GM12878 (cell line): ENCODE results near the gene AMBRA1. TPM values are rescaled to one million over a fixed set of nuclear protein-coding genes. Genes with fewer than 3 reads are reported as not detected.

Experiments used
- ATAC-seq: fragments of 200-7000 bp; cut with Tn5 transposase; 3 replicates; pipeline ENCODE4 v1.9.1; 2020; ENCODE audit warnings: mild to moderate bottlenecking, moderate library complexity
- BruUV-seq: library from RNA; stranded (reverse); fragments of 400-500 nt; replicated peaks from 2 replicates; lab custom pipeline; 2021; lab: Mats Ljungman, UMichigan
- CTCF ChIA-PET: fragments of 300-600 bp; sonication (Branson Sonifier 250); formaldehyde crosslinking; extraction: SDS; loops from one replicate; lab custom pipeline; 2021; ENCODE audit warnings: inconsistent platforms; lab: Yijun Ruan, JAX
- POLR2A ChIA-PET: fragments of 350-600 bp; formaldehyde crosslinking; extraction: SDS; loops from one replicate; lab custom pipeline; 2021; ENCODE audit warnings: inconsistent platforms; lab: Charles Lee
- RAD21 ChIA-PET: fragments of 300-600 bp; sonication (Branson Sonifier 250); formaldehyde crosslinking; loops from one replicate; lab custom pipeline; 2023; ENCODE audit warnings: antibody characterized with exemption; ENCODE audit not compliant: unreplicated experiment; lab: Charles Lee
- SMC1A ChIA-PET: fragments of 300-600 bp; sonication (Branson Sonifier 250); formaldehyde crosslinking; loops from one replicate; lab custom pipeline; 2023; ENCODE audit not compliant: unreplicated experiment, uncharacterized antibody; lab: Charles Lee
- DNase-seq: peaks from one replicate; pipeline ENCODE4 v3.0.0-alpha.2; 2011; ENCODE audit warnings: low read depth, low spot score
- FAIRE-seq: peaks from 3 replicates; lab custom pipeline; 2011; peaks lifted over from hg19 to GRCh38; lab: Jason Lieb, UNC
- H2AFZ ChIP-seq: 2 replicates; pipeline ENCODE4 v1.6.0; 2011; ENCODE audit warnings: low read depth, low read length, control low read depth; ENCODE audit not compliant: control insufficient read depth
- H3K27ac ChIP-seq: 2 replicates; pipeline ENCODE4 v1.5.1; 2011; ENCODE audit warnings: control low read depth; ENCODE audit not compliant: control insufficient read depth, insufficient read depth
- H3K27me3 ChIP-seq, 2 experiments: replicated peaks in 1 of 2; 2 replicates each; pipeline versions ENCODE4 v1.6.0 to v1.6.1; 2011; ENCODE audit warnings: low read length in 1 of 2; ENCODE audit not compliant: control insufficient read depth in 2 of 2, insufficient read depth in 2 of 2
- H3K36me3 ChIP-seq, 2 experiments: 2 replicates each; pipeline ENCODE4 v1.5.1; 2011; ENCODE audit warnings: low read length in 1 of 2; ENCODE audit not compliant: control insufficient read depth in 2 of 2, insufficient read depth in 2 of 2
- H3K4me1 ChIP-seq: 2 replicates; pipeline ENCODE4 v1.6.1; 2011; ENCODE audit warnings: mild to moderate bottlenecking, low read length, moderate library complexity, mixed read lengths; ENCODE audit not compliant: control insufficient read depth, insufficient read depth
- H3K4me2 ChIP-seq: 2 replicates; pipeline ENCODE4 v1.6.0; 2011; ENCODE audit warnings: control low read depth; ENCODE audit not compliant: control insufficient read depth, insufficient read depth
- H3K4me3 ChIP-seq: fragments of 200-600 bp; sonication (generic); 2 replicates; pipeline ENCODE4 v1.5.1; 2016
- H3K79me2 ChIP-seq: 2 replicates; pipeline ENCODE4 v1.6.0; 2011; ENCODE audit warnings: low read length; ENCODE audit not compliant: control insufficient read depth, insufficient read depth
- H3K9ac ChIP-seq: 2 replicates; pipeline ENCODE4 v1.8.0; 2011; ENCODE audit warnings: low read length, control low read depth, mixed read lengths; ENCODE audit not compliant: control insufficient read depth, insufficient read depth
- H3K9me3 ChIP-seq: replicated peaks from 3 replicates; pipeline ENCODE4 v1.5.1; 2011; ENCODE audit warnings: mild to moderate bottlenecking, low read length; ENCODE audit not compliant: control insufficient read depth, insufficient read depth
- H4K20me1 ChIP-seq: 2 replicates; pipeline ENCODE4 v1.6.0; 2011; ENCODE audit not compliant: control insufficient read depth, insufficient read depth
- ATF7 ChIP-seq: fragments of 450-650 bp; IDR thresholded peaks from 2 replicates; pipeline ENCODE4 v1.6.1; 2016; ENCODE audit warnings: low read depth, mild to moderate bottlenecking
- BCL11A ChIP-seq: IDR thresholded peaks from 2 replicates; pipeline ENCODE4 v1.6.1; 2011; ENCODE audit warnings: low read depth, low read length
- BRCA1 ChIP-seq: IDR thresholded peaks from 2 replicates; pipeline ENCODE4 v1.6.1; 2011; ENCODE audit warnings: low read depth, low read length, improper control_type of control experiment
- CREB1 ChIP-seq: IDR thresholded peaks from 2 replicates; pipeline ENCODE4 v1.6.1; 2012; ENCODE audit warnings: low read depth, mild to moderate bottlenecking, inconsistent platforms
- EP300 ChIP-seq, 2 experiments: fragments of 150-350 bp in 1 of 2; IDR thresholded peaks; 2 replicates each; pipeline ENCODE4 v1.6.1; 2011 to 2012; ENCODE audit warnings: low read depth in 2 of 2, low read length in 2 of 2, borderline replicate concordance in 1 of 2, improper control_type of control experiment in 1 of 2, inconsistent platforms in 1 of 2; ENCODE audit not compliant: control insufficient read depth in 1 of 2
- NR2C1 ChIP-seq: fragments of 450-650 bp; IDR thresholded peaks from 2 replicates; pipeline ENCODE4 v1.6.1; 2017; ENCODE audit warnings: antibody characterized with exemption, mild to moderate bottlenecking, moderate library complexity
- NR2F1 ChIP-seq: fragments of 450-650 bp; conservative IDR thresholded peaks from 2 replicates; pipeline ENCODE4 v1.6.1; 2017; ENCODE audit warnings: mild to moderate bottlenecking
- NRF1 ChIP-seq: conservative IDR thresholded peaks from 2 replicates; pipeline ENCODE4 v1.6.1; 2011; ENCODE audit warnings: mild to moderate bottlenecking, low read depth, low read length, improper control_type of control experiment
- RCOR1 ChIP-seq: conservative IDR thresholded peaks from 2 replicates; pipeline ENCODE4 v1.6.1; 2012; ENCODE audit warnings: low read depth, low read length, improper control_type of control experiment
- RFX5 ChIP-seq: IDR thresholded peaks from 2 replicates; pipeline ENCODE4 v1.6.1; 2011; ENCODE audit warnings: low read depth, low read length, improper control_type of control experiment
- SMC3 ChIP-seq: IDR thresholded peaks from 2 replicates; pipeline ENCODE4 v1.6.1; 2011; ENCODE audit warnings: low read length, improper control_type of control experiment, borderline replicate concordance
- SP1 ChIP-seq: IDR thresholded peaks from one replicate; pipeline ENCODE4 v1.6.1; 2011; ENCODE audit warnings: low read depth, low read length
- TCF12 ChIP-seq: IDR thresholded peaks from 2 replicates; pipeline ENCODE4 v1.6.1; 2011; ENCODE audit warnings: low read depth, mild to moderate bottlenecking, low read length
- ZNF274 ChIP-seq: IDR thresholded peaks from one replicate; pipeline ENCODE4 v1.8.0; 2011; ENCODE audit not compliant: insufficient read length, insufficient read depth
- ZNF622 ChIP-seq: fragments of 450-650 bp; IDR thresholded peaks from 2 replicates; pipeline ENCODE4 v1.6.1; 2017; ENCODE audit warnings: mild to moderate bottlenecking, inconsistent platforms
- WGBS: methylation state at CpG from one replicate; pipeline ENCODE4 v1.1.6; 2016; ENCODE audit warnings: low lambda C conversion rate; ENCODE audit not compliant: insufficient replicate concordance, insufficient coverage; ENCODE audit errors: missing lambda C conversion rate; 5-methylcytosine and 5-hydroxymethylcytosine counted together
- in situ Hi-C: fragments of 300-500 bp; cut with MboI; formaldehyde crosslinking; loops from 9 replicates; pipeline ENCODE4 v1.14.3; 2018; ENCODE audit warnings: mixed read lengths
- intact Hi-C: fragments of 100-400 bp; cut with micrococcal nuclease; formaldehyde crosslinking; loops from one replicate; pipeline ENCODE4 v1.14.2; 2022; ENCODE audit not compliant: unreplicated experiment
- polyA plus RNA-seq, 11 experiments: library from polyadenylated mRNA; depleted of rRNA in 4 of 11; unstranded in 6 of 11; stranded (reverse) in 5 of 11; fragments of >200 nt; fragmentation: Nextera tagmentation in 4 of 11; fragmentation: Illumina TruSeq in 1 of 11; extraction: Ambion mirVana in 4 of 11; extraction: Trizol in 1 of 11; gene quantifications; 1 replicate in 1 of 11; 2 replicates in 10 of 11; pipeline versions ENCODE4 v1.2.1 to v1.2.3, GENCODE V29; 2011 to 2016; ENCODE audit warnings: inconsistent platforms in 2 of 11, missing spikeins in 2 of 11, low read depth in 1 of 11
- total RNA-seq, 4 experiments: library from RNA; depleted of rRNA in 3 of 4; stranded (reverse); fragments of >200 nt in 3 of 4; fragmentation: Illumina TruSeq in 1 of 4; extraction: Trizol in 1 of 4; gene quantifications; 2 replicates each; pipeline versions ENCODE4 v1.2.1 to v1.2.3, GENCODE V29; 2013 to 2021
- TF ChIP-seq, protein P1 (sequence below): fragments of 450-650 bp; IDR thresholded peaks from 2 replicates; pipeline ENCODE4 v1.6.1; 2018; ENCODE audit warnings: mild to moderate bottlenecking, low read depth, moderate library complexity; ENCODE audit not compliant: partially characterized antibody

AMBRA1 gene
- total and polyA plus RNA-seq, 10 of the 15 experiments (the other 5 are each of a cell fraction or from before 2014, with no cell fraction given) = 0.57 to 34.3 (median 13.7) TPM

DNA sequence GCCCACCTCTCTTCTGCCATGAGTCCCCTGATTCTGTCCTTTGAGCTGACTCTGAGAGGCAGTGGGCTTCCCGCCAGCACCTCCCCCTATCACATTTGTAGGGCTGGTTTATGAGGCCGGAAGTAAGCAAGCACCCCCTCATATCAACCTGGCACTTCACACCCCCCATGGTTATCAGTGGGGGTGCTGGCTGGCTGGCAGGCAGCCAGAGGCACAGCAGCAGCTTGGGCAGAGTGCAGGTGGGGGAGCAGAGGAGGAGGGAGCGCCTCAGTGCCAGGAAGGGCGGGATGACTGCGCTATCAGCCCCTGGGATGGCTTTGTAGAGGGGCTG is 179.4 kb downstream of the AMBRA1 start:
- no peak for DNase-seq
- Histone ChIP-seq H3K9ac (no peak overlapping the region), H3K36me3 (peaks cover 12 to 23% of the 10 kb centered on the region in 2 experiments), H3K79me2 (no peaks in the 10 kb centered on the region), H2AFZ (no peak overlapping the region), H3K27ac (no peak overlapping the region), H3K4me2 (no peak overlapping the region), H3K4me3 (no peak overlapping the region), H4K20me1 (no peaks in the 10 kb centered on the region), H3K9me3 (no peaks in the 10 kb centered on the region), H3K27me3 (no peaks in the 10 kb centered on the region), H3K4me1 (no peaks in the 10 kb centered on the region)
- intact Hi-C loops = no loop called here
- WGBS = 96% methylated on average over 5 of the region's 5 CpGs
- in situ Hi-C loops = no loop called here
- RAD21 ChIA-PET = no interaction called here
- no peak for FAIRE-seq
- POLR2A ChIA-PET = no interaction called here
- CTCF ChIA-PET = interaction anchor here (1.1 kb wide), 1 partner anchor 22 kb away, joined by 4 read pairs; no protein-coding TSS in a partner anchor
- ATAC-seq = no peak
- no TSS peak for BruUV-seq
- TF ChIP-seq ZNF274 = no peak
- TF ChIP-seq CREB1 = no peak
- no peak for TF ChIP-seq BCL11A
- no peak for TF ChIP-seq SMC3
- TF ChIP-seq TCF12 = no peak
- TF ChIP-seq NR2C1 = no peak
- no peak for TF ChIP-seq SP1
- SMC1A ChIA-PET = interaction anchor here (0.8 kb wide), 1 partner anchor 108 kb away, joined by 4 read pairs; no protein-coding TSS in a partner anchor

DNA sequence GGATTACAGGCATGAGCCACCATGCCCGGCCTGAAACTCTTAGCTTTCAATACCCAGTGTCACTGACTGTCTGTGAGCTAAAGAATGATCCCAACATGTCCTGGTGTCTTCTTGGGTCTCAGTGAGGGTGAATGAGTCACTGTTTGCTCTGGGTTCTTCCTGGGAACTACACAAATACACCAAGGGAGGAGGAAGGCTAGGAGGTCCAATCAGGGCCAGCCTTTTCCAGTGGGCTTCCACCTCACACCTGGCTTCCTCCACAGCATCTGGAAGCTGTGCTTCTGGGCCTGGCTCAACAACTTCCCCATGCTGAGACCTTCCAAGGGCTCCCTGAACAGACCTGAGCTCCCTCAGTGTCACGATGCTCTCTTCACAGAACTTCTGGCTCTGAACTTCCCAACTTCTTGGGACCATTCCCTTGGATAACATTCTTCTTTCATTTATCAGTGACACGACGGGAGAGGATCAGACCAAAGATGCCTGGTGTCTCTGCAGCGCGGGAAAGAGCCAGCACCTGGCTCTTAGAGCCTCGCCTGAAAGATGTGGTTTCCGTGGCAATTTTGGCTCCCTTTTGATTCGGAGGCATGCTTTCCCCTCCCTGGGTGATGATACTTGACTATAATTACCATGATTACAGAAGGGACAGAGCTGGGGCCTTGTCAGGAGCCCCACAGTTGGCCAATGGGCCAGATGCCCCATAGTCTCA is 179.9 kb downstream of the AMBRA1 start:
- no peaks in the 10 kb centered on the region for H3K9me3 ChIP-seq
- no TSS peak for BruUV-seq
- intact Hi-C loops = no loop called here
- POLR2A ChIA-PET = no interaction called here
- DNase-seq (no peak), ATAC-seq (no peak), FAIRE-seq (no peak)
- H3K4me1 ChIP-seq = no peaks in the 10 kb centered on the region
- H3K27ac ChIP-seq = no peak overlapping the region
- H3K79me2 ChIP-seq = no peaks in the 10 kb centered on the region
- H3K4me2 ChIP-seq = no peak overlapping the region
- no peak overlapping the region for H3K4me3 ChIP-seq
- no peak overlapping the region for H3K9ac ChIP-seq
- no peaks in the 10 kb centered on the region for H4K20me1 ChIP-seq
- peaks cover 12 to 23% of the 10 kb centered on the region in 2 experiments for H3K36me3 ChIP-seq
- SMC1A ChIA-PET = interaction anchor here (0.6 to 1.8 kb wide), 3 partner anchors 8 to 109 kb away, joined by 4 to 5 read pairs (median 4); no protein-coding TSS in a partner anchor
- RAD21 ChIA-PET = interaction anchor here (1.1 to 1.7 kb wide), 3 partner anchors 69 to 124 kb away, joined by 3 to 4 read pairs (median 4); no protein-coding TSS in a partner anchor
- H3K27me3 ChIP-seq = no peaks in the 10 kb centered on the region
- in situ Hi-C loops = no loop called here
- no peak overlapping the region for H2AFZ ChIP-seq
- 97% methylated on average over 9 of the region's 9 CpGs for WGBS
- CTCF ChIA-PET = interaction anchor here (0.9 to 1.1 kb wide), 3 partner anchors 21 to 76 kb away, joined by 3 to 4 read pairs (median 3); no protein-coding TSS in a partner anchor
- no peak for TF ChIP-seq RCOR1
- TF ChIP-seq NR2F1 = no peak
- TF ChIP-seq EP300 (IDR thresholded peaks at IDR 0.05; ENCODE audit: borderline replicate concordance in 1 of 2, control insufficient read depth in 1 of 2, low read depth in 2 of 2, low read length in 2 of 2) = no peak
- no peak for TF ChIP-seq BRCA1
- TF ChIP-seq NRF1 = no peak
- TF ChIP-seq, protein P1, sequence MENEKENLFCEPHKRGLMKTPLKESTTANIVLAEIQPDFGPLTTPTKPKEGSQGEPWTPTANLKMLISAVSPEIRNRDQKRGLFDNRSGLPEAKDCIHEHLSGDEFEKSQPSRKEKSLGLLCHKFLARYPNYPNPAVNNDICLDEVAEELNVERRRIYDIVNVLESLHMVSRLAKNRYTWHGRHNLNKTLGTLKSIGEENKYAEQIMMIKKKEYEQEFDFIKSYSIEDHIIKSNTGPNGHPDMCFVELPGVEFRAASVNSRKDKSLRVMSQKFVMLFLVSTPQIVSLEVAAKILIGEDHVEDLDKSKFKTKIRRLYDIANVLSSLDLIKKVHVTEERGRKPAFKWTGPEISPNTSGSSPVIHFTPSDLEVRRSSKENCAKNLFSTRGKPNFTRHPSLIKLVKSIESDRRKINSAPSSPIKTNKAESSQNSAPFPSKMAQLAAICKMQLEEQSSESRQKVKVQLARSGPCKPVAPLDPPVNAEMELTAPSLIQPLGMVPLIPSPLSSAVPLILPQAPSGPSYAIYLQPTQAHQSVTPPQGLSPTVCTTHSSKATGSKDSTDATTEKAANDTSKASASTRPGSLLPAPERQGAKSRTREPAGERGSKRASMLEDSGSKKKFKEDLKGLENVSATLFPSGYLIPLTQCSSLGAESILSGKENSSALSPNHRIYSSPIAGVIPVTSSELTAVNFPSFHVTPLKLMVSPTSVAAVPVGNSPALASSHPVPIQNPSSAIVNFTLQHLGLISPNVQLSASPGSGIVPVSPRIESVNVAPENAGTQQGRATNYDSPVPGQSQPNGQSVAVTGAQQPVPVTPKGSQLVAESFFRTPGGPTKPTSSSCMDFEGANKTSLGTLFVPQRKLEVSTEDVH = no peak
- TF ChIP-seq ATF7 = no peak
- TF ChIP-seq ZNF622 = no peak
- TF ChIP-seq RFX5 = no peak
